K562 (cell line): Measurements from ENCODE around the gene CSN1S1. TPM values are rescaled to one million over a fixed set of nuclear protein-coding genes. Genes with fewer than 3 reads are reported as not detected.

Source experiments
- ATAC-seq: fragments of 200-7000 bp; cut with Tn5 transposase; 3 replicates; pipeline ENCODE4 v1.9.1; 2020; ENCODE audit warnings: moderate library complexity
- BruUV-seq: library from RNA; stranded (reverse); fragments of 400-500 nt; replicated peaks from 2 replicates; lab custom pipeline; 2021; lab: Mats Ljungman, UMichigan
- CTCF ChIA-PET: fragments of 300-600 bp; formaldehyde crosslinking; extraction: SDS; loops from one replicate; lab custom pipeline; 2021; ENCODE audit warnings: low intra/inter-chr PET ratio; lab: Yijun Ruan, JAX
- POLR2A ChIA-PET: fragments of 300-600, 350-650 bp; sonication (Branson Sonifier 250); formaldehyde crosslinking; extraction: SDS; loops from one replicate; lab custom pipeline; 2021; ENCODE audit warnings: antibody characterized with exemption, inconsistent platforms; lab: Yijun Ruan, JAX
- DNase-seq, 4 experiments: peaks; one replicate each; pipeline versions ENCODE4 v3.0.0 to v3.0.0-alpha.2; 2011 to 2018; ENCODE audit warnings: low spot score in 3 of 4, mixed read lengths in 3 of 4; ENCODE audit errors: extremely low read depth in 1 of 4
- FAIRE-seq: peaks from 2 replicates; lab custom pipeline; 2011; peaks lifted over from hg19 to GRCh38; lab: Jason Lieb, UNC
- H2AFZ ChIP-seq: 2 replicates; pipeline ENCODE4 v1.6.0; 2011; ENCODE audit warnings: low read depth, low read length, control low read depth, inconsistent platforms
- H3K27ac ChIP-seq: fragments of 200-600 bp; 3 replicates; pipeline ENCODE4 v1.8.0; 2011; ENCODE audit warnings: low read depth, mild to moderate bottlenecking, control low read depth, inconsistent platforms, low read length, moderate library complexity, mixed read lengths; ENCODE audit errors: extremely low read depth
- H3K27me3 ChIP-seq, 2 experiments: fragments of 300-600 bp in 1 of 2; 2 replicates in 1 of 2; 3 replicates in 1 of 2; pipeline versions ENCODE4 v1.6.0 to v1.8.0; 2011; ENCODE audit warnings: inconsistent platforms in 2 of 2, low read length in 2 of 2, mild to moderate bottlenecking in 1 of 2, mixed read lengths in 1 of 2, moderate library complexity in 1 of 2; ENCODE audit not compliant: control insufficient read depth in 2 of 2, insufficient read depth in 2 of 2
- H3K36me3 ChIP-seq: fragments of 300-600 bp; 3 replicates; pipeline ENCODE4 v1.8.0; 2011; ENCODE audit warnings: mild to moderate bottlenecking, low read length, inconsistent platforms; ENCODE audit not compliant: control insufficient read depth, insufficient read depth
- H3K4me1 ChIP-seq, 2 experiments: fragments of 200-600 bp in 1 of 2; replicated peaks in 1 of 2; 2 replicates in 1 of 2; 3 replicates in 1 of 2; pipeline versions ENCODE4 v1.5.1 to v1.8.0; 2011; ENCODE audit warnings: inconsistent platforms in 2 of 2, low read length in 2 of 2, mild to moderate bottlenecking in 1 of 2, mixed read lengths in 1 of 2, moderate library complexity in 1 of 2; ENCODE audit not compliant: control insufficient read depth in 2 of 2, insufficient read depth in 2 of 2
- H3K4me2 ChIP-seq: 2 replicates; pipeline ENCODE4 v1.6.1; 2011; ENCODE audit warnings: low read length, control low read depth, inconsistent platforms, mixed read lengths; ENCODE audit not compliant: insufficient read depth
- H3K4me3 ChIP-seq: fragments of 200-600 bp; sonication (generic), shearing (Covaris generic); 2 replicates; pipeline ENCODE4 v1.5.1; 2016; ENCODE audit warnings: control low read depth, inconsistent platforms
- H3K79me2 ChIP-seq: fragments of 200-600 bp; 3 replicates; pipeline ENCODE4 v1.8.0; 2011; ENCODE audit warnings: low read length, inconsistent platforms; ENCODE audit not compliant: control insufficient read depth, insufficient read depth
- H3K9ac ChIP-seq, 2 experiments: 2 replicates each; pipeline versions ENCODE4 v1.6.0 to v1.6.1; 2011; ENCODE audit warnings: low read depth in 2 of 2, low read length in 2 of 2, control low read depth in 1 of 2, inconsistent platforms in 1 of 2, mild to moderate bottlenecking in 1 of 2, mixed read lengths in 1 of 2; ENCODE audit not compliant: insufficient read depth in 1 of 2
- H3K9me1 ChIP-seq: one replicate; pipeline ENCODE4 v1.6.0; 2011; ENCODE audit warnings: inconsistent platforms, mild to moderate bottlenecking, low read length, moderate library complexity; ENCODE audit not compliant: control insufficient read depth, insufficient read depth
- H3K9me3 ChIP-seq: replicated peaks from 2 replicates; pipeline ENCODE4 v1.5.1; 2011; ENCODE audit warnings: low read depth, low read length, inconsistent platforms; ENCODE audit not compliant: control insufficient read depth, insufficient read depth
- H4K20me1 ChIP-seq: replicated peaks from 2 replicates; pipeline ENCODE4 v1.6.1; 2011; ENCODE audit warnings: low read length, inconsistent platforms, mixed read lengths; ENCODE audit not compliant: control insufficient read depth, insufficient read depth
- FOXK1 ChIP-seq: sonication (generic); formaldehyde crosslinking; IDR thresholded peaks from 2 replicates; pipeline ENCODE4 v1.8.0; 2022; ENCODE audit warnings: missing genetic modification reagents, mild to moderate bottlenecking, borderline replicate concordance
- GABPB1 ChIP-seq: sonication (generic); formaldehyde crosslinking; IDR thresholded peaks from 2 replicates; pipeline ENCODE4 v1.8.0; 2022; ENCODE audit warnings: mild to moderate bottlenecking, missing genetic modification reagents
- HMG20A ChIP-seq: fragments of 450-650 bp; formaldehyde crosslinking; conservative IDR thresholded peaks from 2 replicates; pipeline ENCODE4 v1.4.0; 2020; ENCODE audit warnings: mild to moderate bottlenecking, mixed read lengths
- HMGN3 ChIP-seq: IDR thresholded peaks from 2 replicates; pipeline ENCODE4 v1.6.1; 2011; ENCODE audit warnings: borderline replicate concordance, low read depth, mild to moderate bottlenecking, mixed read lengths, low read length; ENCODE audit not compliant: insufficient read length; ENCODE audit errors: extremely low read depth
- HNRNPL ChIP-seq: fragments of 200-400 bp; formaldehyde crosslinking; IDR thresholded peaks from 2 replicates; pipeline ENCODE4 v1.6.1; 2017; ENCODE audit warnings: low read depth, mild to moderate bottlenecking, low read length
- MTA3 ChIP-seq: fragments of 450-650 bp; formaldehyde crosslinking; IDR thresholded peaks from 2 replicates; pipeline ENCODE4 v1.6.1; 2017; ENCODE audit warnings: mild to moderate bottlenecking, borderline replicate concordance
- NBN ChIP-seq: fragments of 450-650 bp; IDR thresholded peaks from 2 replicates; pipeline ENCODE4 v1.6.1; 2016; ENCODE audit warnings: low read depth, mild to moderate bottlenecking
- NRF1 ChIP-seq, 2 experiments: fragments of 450-650 bp; IDR thresholded peaks in 1 of 2; conservative IDR thresholded peaks in 1 of 2; 2 replicates each; pipeline ENCODE4 v1.6.1; 2014; ENCODE audit warnings: mild to moderate bottlenecking in 2 of 2
- SMAD2 ChIP-seq: fragments of 150-350 bp; IDR thresholded peaks from 2 replicates; pipeline ENCODE4 v1.6.1; 2014; ENCODE audit warnings: low read depth, mild to moderate bottlenecking, low read length
- STAT5A ChIP-seq: IDR thresholded peaks from 2 replicates; pipeline ENCODE4 v1.6.1; 2012; ENCODE audit warnings: low read length, inconsistent platforms, borderline replicate concordance
- TCF7L2 ChIP-seq: fragments of 150-350 bp; IDR thresholded peaks from 2 replicates; pipeline ENCODE4 v1.6.1; 2016; ENCODE audit warnings: low read depth, mild to moderate bottlenecking, low read length, moderate library complexity
- ZNF3 ChIP-seq: fragments of 250-450 bp; sonication (Bioruptor Pico); IDR thresholded peaks from 2 replicates; pipeline ENCODE4 v1.5.0; 2021; ENCODE audit warnings: mild to moderate bottlenecking, moderate library complexity
- ZNF316 ChIP-seq: fragments of 450-650 bp; IDR thresholded peaks from 2 replicates; pipeline ENCODE4 v1.6.1; 2016
- ZNF695 ChIP-seq: fragments of 450-650 bp; formaldehyde crosslinking; IDR thresholded peaks from 2 replicates; pipeline ENCODE4 v1.4.0; 2020; ENCODE audit warnings: mild to moderate bottlenecking, moderate library complexity
- ZNF696 ChIP-seq: fragments of 250-450 bp; sonication (Bioruptor Pico); conservative IDR thresholded peaks from 2 replicates; pipeline ENCODE4 v1.4.0; 2020; ENCODE audit warnings: mild to moderate bottlenecking, moderate library complexity
- WGBS: fragments of 100-300 bp; shearing (Covaris generic); methylation state at CpG from one replicate; pipeline ENCODE4 v1.1.6; 2016; ENCODE audit warnings: low coverage, mixed read lengths; ENCODE audit not compliant: insufficient coverage; ENCODE audit errors: missing lambda C conversion rate; 5-methylcytosine and 5-hydroxymethylcytosine counted together
- in situ Hi-C: fragments of 300-500 bp; cut with MboI; formaldehyde crosslinking; loops from 4 replicates; pipeline ENCODE4 v1.15.0; 2018; ENCODE audit warnings: inconsistent platforms, mixed read lengths
- intact Hi-C: fragments of 100-400 bp; cut with micrococcal nuclease; formaldehyde crosslinking; loops from 2 replicates; pipeline ENCODE4 v1.14.2; 2022
- polyA plus RNA-seq, 8 experiments: library from polyadenylated mRNA; depleted of rRNA in 4 of 8; stranded (reverse) in 5 of 8; unstranded in 3 of 8; fragments of >200 nt; fragmentation: Nextera tagmentation in 2 of 8; fragmentation: Illumina TruSeq in 1 of 8; extraction: Ambion mirVana in 2 of 8; extraction: Trizol in 1 of 8; gene quantifications; 2 replicates each; pipeline versions ENCODE4 v1.2.1 to v1.2.3, GENCODE V29; 2011 to 2014; ENCODE audit warnings: inconsistent platforms in 1 of 8, missing spikeins in 1 of 8
- total RNA-seq, 7 experiments: library from RNA; depleted of rRNA in 6 of 7; stranded (reverse); fragments of >200 nt in 6 of 7; fragmentation: Illumina TruSeq in 2 of 7; extraction: Trizol in 2 of 7; gene quantifications; 2 replicates each; pipeline versions ENCODE4 v1.2.1 to v1.2.3, GENCODE V29; 2011 to 2021; ENCODE audit warnings: low replicate concordance in 1 of 7
- TF ChIP-seq, protein P1 (sequence below): sonication (generic); formaldehyde crosslinking; IDR thresholded peaks from 2 replicates; pipeline ENCODE4 v1.8.1; 2023; ENCODE audit warnings: mild to moderate bottlenecking, missing genetic modification reagents, moderate library complexity
- TF ChIP-seq, protein P2 (sequence below): sonication (generic); formaldehyde crosslinking; IDR thresholded peaks from 2 replicates; pipeline ENCODE4 v1.8.0; 2022; ENCODE audit warnings: missing genetic modification reagents, mild to moderate bottlenecking, moderate library complexity, borderline replicate concordance
- TF ChIP-seq, protein P3 (sequence below): fragments of 450-650 bp; formaldehyde crosslinking; IDR thresholded peaks from 2 replicates; pipeline ENCODE4 v1.4.0; 2020; ENCODE audit warnings: mild to moderate bottlenecking, mixed read lengths

CSN1S1 gene
- total and polyA plus RNA-seq, 9 of the 15 experiments (the other 6 are each of a cell fraction or from before 2014, with no cell fraction given): not detected

DNA sequence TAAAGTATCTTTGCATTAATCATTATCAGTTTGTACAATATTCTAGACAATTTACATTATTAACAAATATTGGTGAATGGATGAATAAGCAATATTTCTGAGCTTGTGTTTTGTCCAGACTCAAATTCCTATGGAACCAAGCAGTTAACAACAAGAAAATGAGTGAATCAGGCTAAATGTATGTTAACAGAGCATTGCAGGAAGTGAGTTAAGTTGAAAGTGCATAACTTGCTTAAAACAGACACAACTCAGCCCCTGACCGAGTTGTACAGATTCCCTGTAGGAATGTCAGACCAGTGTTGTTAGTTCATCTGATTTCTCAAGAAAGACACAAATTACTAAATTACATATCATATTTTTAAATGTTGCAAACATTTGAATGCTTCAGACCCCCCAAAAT, 23.7 kb upstream of the CSN1S1 start:
- H3K9ac ChIP-seq: no peak overlapping the region
- in situ Hi-C loops (no loop called here), intact Hi-C loops (no loop called here)
- WGBS: 0% methylated on average over 1 of the region's 1 CpG
- no peak overlapping the region for H3K27ac ChIP-seq
- no peak overlapping the region for H3K4me3 ChIP-seq
- H3K9me3 ChIP-seq: no peaks in the 10 kb centered on the region
- DNase-seq: no peak
- ChIA-PET CTCF (no interaction called here), POLR2A (no interaction called here)
- no peaks in the 10 kb centered on the region for H3K4me1 ChIP-seq
- no peaks in the 10 kb centered on the region for H4K20me1 ChIP-seq
- no peak overlapping the region for H2AFZ ChIP-seq
- no TSS peak for BruUV-seq
- no peak overlapping the region for H3K4me2 ChIP-seq
- no peaks in the 10 kb centered on the region for H3K9me1 ChIP-seq
- ATAC-seq: no peak
- H3K36me3 ChIP-seq: no peaks in the 10 kb centered on the region
- FAIRE-seq: no peak
- TF ChIP-seq NRF1 (conservative IDR thresholded peaks at IDR 0.05 in 1 of 2, IDR thresholded peaks at IDR 0.05 in 1 of 2) (no peak), HMGN3 (no peak), ZNF696 (CRISPR knock-in tag) (no peak), ZNF3 (CRISPR knock-in tag) (no peak), NBN (no peak), ZNF695 (CRISPR knock-in tag) (no peak), STAT5A (no peak), TCF7L2 (no peak), HMG20A (CRISPR knock-in tag) (no peak), FOXK1 (CRISPR knock-in tag) (no peak), SMAD2 (no peak), MTA3 (no peak), GABPB1 (no peak), HNRNPL (no peak), ZNF316 (no peak)
- TF ChIP-seq, protein P1, sequence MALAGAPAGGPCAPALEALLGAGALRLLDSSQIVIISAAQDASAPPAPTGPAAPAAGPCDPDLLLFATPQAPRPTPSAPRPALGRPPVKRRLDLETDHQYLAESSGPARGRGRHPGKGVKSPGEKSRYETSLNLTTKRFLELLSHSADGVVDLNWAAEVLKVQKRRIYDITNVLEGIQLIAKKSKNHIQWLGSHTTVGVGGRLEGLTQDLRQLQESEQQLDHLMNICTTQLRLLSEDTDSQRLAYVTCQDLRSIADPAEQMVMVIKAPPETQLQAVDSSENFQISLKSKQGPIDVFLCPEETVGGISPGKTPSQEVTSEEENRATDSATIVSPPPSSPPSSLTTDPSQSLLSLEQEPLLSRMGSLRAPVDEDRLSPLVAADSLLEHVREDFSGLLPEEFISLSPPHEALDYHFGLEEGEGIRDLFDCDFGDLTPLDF: no peak
- TF ChIP-seq, protein P2, sequence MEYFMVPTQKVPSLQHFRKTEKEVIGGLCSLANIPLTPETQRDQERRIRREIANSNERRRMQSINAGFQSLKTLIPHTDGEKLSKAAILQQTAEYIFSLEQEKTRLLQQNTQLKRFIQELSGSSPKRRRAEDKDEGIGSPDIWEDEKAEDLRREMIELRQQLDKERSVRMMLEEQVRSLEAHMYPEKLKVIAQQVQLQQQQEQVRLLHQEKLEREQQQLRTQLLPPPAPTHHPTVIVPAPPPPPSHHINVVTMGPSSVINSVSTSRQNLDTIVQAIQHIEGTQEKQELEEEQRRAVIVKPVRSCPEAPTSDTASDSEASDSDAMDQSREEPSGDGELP (CRISPR knock-in tag): no peak
- TF ChIP-seq, protein P3, sequence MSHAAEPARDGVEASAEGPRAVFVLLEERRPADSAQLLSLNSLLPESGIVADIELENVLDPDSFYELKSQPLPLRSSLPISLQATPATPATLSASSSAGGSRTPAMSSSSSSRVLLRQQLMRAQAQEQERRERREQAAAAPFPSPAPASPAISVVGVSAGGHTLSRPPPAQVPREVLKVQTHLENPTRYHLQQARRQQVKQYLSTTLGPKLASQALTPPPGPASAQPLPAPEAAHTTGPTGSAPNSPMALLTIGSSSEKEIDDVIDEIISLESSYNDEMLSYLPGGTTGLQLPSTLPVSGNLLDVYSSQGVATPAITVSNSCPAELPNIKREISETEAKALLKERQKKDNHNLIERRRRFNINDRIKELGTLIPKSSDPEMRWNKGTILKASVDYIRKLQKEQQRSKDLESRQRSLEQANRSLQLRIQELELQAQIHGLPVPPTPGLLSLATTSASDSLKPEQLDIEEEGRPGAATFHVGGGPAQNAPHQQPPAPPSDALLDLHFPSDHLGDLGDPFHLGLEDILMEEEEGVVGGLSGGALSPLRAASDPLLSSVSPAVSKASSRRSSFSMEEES: no peak
- TF ChIP-seq, all 486 proteins: peak for 0
- no peaks in the 10 kb centered on the region for H3K79me2 ChIP-seq
- no peaks in the 10 kb centered on the region for H3K27me3 ChIP-seq
